Superior temporal gyrus (tissue), 1 donor: Measurements from ENCODE around the gene APP.

ENCODE experiments used
- DNase-seq: peaks from one replicate; pipeline ENCODE4 v3.0.0-alpha.2; 2016; ENCODE audit errors: extremely low spot score

APP gene

GRCh38 chr21:26127073-26127814 is 43.3 kb downstream of the APP start:
- no peak for DNase-seq

DNA sequence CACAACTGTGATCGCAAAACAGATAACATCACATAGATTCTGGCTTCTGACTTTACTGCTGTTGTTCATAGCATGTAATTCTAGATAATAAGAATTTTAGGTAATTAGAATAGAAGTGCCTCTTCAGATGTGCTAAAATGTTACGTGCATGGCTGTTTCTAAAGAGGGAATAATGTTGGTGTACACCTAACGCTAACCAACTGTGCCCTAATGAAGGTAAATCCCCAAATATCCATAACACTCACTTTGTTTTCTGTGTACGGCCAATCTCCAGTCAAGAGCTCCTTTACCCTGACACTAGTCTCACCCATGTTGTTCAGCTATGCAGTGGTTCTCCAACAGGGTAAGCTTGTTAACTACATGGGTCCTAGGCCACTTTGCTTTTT is 44.4 kb downstream of the APP start:
- no peak for DNase-seq

GRCh38 chr21:26125433-26126167 is 45.0 kb downstream of the APP start:
- no peak for DNase-seq

DNA sequence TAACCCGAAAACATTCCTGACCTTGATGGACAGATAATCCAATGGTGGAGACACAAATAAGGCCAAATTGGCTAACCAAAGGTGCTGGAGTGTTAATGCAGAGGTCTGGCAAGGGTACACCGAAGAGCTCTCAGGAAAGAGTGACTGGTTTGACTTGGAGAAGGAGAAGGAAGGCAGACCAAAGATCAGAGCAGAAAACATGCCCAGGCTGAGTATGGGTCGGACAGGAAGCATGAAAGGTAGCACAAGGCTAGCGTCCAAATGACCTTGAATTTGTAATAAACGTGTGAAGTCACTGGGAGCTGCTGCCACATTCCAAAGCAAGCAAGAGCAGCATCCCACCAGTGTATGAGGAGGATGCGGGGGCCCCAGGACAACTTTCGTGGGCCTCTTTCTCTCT is 45.7 kb downstream of the APP start:
- DNase-seq, result no peak

DNA sequence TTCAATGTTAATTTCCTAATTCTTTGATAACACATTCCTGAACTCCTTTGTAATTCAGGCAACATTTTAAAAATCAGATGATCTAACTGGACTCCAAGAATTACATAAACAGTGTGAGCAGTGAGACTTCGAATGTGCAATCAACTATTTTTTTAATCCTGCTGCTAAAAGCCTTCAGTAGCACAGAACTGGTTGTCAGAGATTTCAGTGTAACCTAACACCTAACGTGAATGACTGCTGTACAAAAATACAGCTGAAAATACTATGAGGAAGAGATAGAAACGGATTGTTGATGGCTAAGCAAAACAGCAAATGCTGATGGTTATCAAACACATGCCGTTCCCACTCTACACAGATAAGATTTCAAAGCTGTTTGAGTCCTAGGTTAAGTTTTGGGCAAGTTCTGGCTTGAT is 46.1 kb downstream of the APP start:
- peak; percentile 71 for DNase-seq

DNA sequence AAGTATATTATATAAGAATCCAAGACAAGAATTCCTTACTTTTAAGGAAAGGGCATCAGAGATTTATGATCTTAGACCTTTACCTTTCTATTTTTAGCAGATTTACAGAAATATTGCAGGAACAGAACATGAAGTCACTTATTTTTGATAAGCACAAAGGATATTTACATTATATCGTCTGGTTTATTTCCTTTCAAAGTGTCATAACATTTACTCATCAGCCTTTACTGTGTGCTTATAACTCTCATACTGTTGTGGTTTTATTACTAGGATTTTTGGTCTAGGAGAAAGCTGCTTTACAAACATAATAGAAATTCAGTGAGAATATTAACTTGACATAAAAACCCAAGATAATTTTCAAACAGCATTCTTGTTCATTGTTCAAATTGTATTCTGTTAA is 47.6 kb downstream of the APP start:
- no peak for DNase-seq

DNA sequence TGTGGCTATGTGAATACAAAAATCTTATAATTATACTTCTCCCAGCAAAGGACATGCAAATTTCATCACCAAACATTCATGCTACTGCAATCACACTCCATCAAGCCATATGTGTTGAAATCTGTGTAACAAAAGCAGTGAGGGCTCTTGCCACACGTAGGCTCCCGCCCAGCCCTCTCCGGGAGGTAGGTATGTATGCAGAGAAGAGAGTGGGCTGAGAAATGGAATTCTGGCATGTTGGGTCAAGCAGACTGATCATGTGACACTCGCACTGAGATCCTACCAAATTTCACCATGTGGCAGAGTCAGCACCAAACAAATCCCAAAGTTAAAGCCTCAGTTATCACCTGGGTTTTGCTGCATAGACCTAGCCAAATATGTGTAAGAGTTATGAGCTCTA is 49.7 kb downstream of the APP start:
- no peak for DNase-seq

DNA sequence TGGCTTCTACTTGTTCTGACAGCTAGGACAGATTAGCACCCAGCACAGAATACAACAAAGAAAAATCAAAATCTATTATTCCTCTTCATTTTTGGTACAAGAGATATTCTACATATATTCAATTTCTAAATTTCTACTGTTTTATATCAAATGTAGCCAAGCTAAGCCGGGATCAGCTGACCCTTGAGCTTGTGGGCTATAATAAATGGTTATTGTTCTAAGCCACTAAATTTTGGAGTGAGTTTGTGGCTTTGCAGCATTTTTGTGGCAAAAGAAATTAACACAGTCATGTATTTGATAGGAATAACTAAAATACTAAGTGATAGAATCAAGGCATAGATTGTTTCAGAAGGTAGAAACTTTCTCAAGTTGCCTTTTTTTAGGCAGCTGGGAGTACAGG is 50.7 kb downstream of the APP start:
- DNase-seq, result peak; percentile 60

DNA sequence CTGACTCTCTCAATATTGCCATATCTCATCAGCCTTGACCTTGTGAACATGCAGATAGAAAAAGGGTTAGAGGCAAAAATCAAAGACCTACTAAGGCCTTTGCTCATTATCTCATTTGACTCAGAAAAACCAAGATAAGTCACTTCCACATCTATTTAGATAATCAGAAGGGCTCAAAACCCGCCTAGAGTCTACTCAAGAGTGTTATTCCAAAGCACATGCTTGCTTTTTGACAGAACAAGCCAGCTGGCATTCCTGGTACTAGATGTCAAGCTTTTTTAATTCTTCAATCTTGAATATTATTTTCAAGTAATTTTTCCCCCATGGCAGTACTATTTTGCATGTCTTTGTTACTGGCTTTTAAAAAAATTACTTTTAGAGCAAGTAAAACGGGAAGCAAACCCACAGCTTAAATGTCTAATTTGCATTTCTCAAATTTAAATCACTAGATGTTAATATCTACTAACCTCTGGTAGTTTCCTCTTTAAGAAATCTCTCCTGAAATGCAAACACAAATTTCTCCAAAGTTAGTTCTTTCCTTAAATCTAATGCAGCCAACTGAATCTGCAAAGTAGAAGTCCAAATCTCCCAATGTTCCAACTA is 51.5 kb downstream of the APP start:
- peak; percentile 63 for DNase-seq

GRCh38 chr21:26117972-26118367 is 52.6 kb downstream of the APP start:
- peak; percentile 72 for DNase-seq

GRCh38 chr21:26117324-26117971 is 53.1 kb downstream of the APP start:
- no peak for DNase-seq

DNA sequence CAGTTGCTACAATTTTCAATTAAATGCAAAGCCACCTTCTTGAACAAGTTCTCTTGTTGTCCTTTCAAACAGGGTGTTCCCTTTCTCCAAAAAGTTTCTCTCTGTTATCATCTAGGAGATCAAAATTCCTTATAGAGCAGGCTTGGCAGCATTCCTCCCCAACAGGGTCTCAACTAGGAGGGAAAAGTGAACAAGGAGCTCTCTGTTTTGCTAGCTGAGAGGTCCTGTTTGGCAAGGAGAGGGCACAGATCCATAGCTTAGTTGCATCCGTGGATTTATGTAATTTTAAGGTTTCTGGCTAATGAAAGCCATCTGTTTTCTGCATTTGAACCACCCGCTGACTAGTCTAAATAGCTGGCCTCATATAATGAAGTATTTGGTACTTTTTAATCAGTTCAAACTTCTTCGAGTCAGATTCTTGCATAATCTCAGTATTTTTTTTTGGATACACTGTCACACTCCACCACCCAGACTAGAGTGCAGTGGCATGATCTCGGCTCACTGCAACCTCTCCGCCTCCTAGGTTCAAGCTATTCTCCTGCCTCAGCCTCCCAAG is 54.0 kb downstream of the APP start:
- peak; percentile 76 for DNase-seq

DNA sequence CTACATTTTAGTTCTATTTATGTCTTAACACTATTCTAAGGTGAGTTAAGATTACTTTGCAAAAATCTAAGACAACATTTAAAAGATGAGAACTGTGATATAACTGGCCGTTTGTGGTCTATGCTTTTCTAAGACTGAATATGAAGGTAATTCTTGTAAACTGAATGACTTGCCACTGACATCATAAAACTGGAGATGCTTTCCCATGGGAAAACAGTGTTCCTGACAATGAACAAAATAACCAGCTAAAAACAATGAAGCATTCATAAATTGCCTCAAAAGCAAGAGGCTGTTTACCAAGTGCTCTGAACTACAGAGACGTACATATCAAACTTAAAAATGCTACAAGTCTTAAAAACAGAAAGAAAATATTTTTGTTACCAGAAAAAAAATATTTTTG is 54.7 kb downstream of the APP start:
- DNase-seq, result peak; percentile 91

GRCh38 chr21:26115305-26115704 is 55.3 kb downstream of the APP start:
- DNase-seq, result peak; percentile 53

DNA sequence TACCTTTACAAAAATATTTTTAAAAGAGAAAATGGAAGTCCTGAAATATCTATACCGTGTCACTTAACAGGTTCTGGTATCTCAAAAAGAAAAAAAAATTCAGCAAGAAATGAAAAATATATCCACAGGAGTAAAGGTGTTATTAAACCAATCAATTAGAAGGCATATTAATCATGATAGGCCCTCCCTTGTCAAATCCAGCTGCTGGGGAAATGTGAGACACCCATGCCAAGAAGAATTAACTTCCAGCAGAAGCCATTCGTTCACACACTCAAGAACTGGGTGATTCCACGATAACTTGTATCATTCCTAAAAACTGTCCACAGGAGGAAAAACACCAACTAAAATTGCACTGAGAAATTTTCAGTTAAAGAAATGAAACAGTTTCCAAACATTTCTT is 57.6 kb downstream of the APP start:
- peak; percentile 50 for DNase-seq

DNA sequence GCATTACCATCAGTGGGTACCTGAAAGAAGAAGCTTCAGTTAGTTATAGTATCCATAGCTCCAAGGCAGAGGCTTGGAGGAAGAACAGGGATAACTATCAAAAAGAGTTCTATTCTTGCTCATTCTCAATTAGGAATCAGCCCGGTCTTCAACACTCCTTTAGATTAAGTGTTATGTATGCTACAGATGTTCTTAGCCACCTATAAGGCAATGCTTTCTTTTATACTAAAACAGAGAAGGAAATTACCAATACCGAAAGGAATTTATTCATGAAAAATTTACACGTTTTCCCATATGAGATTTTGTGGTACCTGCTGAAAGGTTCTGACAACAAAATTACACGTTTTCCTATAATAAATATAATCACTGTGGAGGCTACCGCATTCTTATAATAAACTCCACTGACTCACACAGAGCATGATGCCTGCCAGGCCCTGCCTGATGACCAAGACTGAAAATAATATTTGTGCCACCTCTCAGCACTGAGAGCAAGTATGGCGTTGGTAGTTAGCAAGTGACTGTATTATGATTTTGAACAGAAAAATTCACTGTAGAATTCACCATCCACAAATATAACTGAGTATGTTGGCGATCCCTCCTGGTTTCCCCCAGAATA is 58.3 kb downstream of the APP start:
- peak; percentile 40 for DNase-seq

GRCh38 chr21:26110715-26111114 is 59.9 kb downstream of the APP start:
- no peak for DNase-seq

GRCh38 chr21:26107429-26107828 is 63.1 kb downstream of the APP start:
- no peak for DNase-seq

DNA sequence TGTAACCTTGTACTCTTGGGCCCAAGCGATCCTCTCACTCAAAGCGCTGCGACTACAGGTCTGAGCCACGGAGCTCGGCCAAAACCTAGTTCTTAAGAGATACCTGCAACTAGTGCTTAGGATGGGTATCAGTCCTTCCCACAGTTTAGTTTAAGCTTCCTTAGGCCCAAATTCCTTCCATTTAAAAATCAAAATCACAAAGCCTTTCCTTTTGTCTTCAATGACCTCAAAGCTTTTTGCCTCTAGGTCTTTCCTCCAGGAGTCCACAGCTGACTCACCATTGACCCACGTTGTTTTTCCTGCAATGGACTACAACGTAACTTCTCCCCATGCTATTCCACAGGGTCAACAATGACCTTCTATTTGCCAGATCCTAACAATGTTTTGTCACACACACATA is 64.0 kb downstream of the APP start:
- no peak for DNase-seq

GRCh38 chr21:26105819-26106218 is 64.8 kb downstream of the APP start:
- no peak for DNase-seq

GRCh38 chr21:26100573-26100972 is 70.0 kb downstream of the APP start:
- no peak for DNase-seq
